ENCODE results near the gene IPPK. TPM values are rescaled to one million over a fixed set of nuclear protein-coding genes. Genes with fewer than 3 reads are reported as not detected.

The IPPK gene
- total RNA-seq, 1 experiment from 2014 or later: 15.4 TPM

DNA sequence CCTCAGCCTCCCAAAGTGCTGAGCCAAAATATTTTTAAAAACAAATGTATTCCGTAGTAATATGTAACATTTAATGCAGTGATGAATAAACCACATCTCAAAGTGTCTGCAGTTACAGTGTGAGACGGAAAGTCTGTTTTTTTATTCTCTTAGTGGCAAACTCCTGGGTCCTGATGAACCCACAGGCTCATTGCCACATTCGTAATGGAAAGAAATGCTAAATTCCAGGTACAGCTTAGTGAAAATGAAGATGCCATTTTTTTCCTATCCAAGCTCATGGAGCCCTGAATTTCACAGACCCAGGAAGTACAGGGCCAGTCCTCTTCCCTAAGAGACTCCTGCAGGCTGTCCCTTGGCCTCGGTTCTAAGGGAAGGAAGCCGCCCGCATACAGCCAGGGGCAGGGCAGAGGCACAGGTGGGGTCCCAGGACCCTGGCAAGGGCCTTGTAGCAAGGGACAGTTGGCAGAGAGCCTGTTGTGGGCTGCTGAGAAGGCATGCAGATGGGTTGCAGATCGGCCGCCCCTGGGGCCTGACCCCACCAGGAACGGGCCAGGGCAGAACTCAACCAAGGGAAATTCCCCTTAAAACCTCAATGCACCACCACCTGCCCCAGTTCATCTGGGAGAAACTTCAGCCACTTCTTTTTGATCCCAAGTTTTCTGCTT, 36.2 kb downstream of the IPPK start:
- H3K4me2 ChIP-seq (ENCODE audit: low read length): no peak overlapping the region
- H3K9ac ChIP-seq (ENCODE audit: low read length): no peak overlapping the region
- RAD21 ChIA-PET (ENCODE audit: low non-redundant PET in 1 of 2, low total read pairs in 2 of 2, uncharacterized antibody in 2 of 2, unreplicated experiment in 2 of 2): interaction anchor here in 1 of 2 experiments (0.7 kb wide), 1 partner anchor 496 kb away, joined by 3 read pairs; no protein-coding TSS in a partner anchor
- no peaks in the 10 kb centered on the region for H3K27me3 ChIP-seq (ENCODE audit: insufficient read depth, low read length)
- H3K9me2 ChIP-seq (ENCODE audit: insufficient read depth): no peaks in the 10 kb centered on the region
- BruUV-seq (replicated peaks): no TSS peak
- peaks cover 23 to 38% of the 10 kb centered on the region in 2 experiments; a peak in 3 of 4 replicates for H3K36me3 ChIP-seq (ENCODE audit: control insufficient read depth in 1 of 2, insufficient read depth in 2 of 2, low read length in 2 of 2)
- no peaks in the 10 kb centered on the region for H3K4me1 ChIP-seq (ENCODE audit: control insufficient read depth in 1 of 2, insufficient read depth in 2 of 2, low read length in 2 of 2)
- no peak for ATAC-seq
- H4K20me1 ChIP-seq (ENCODE audit: insufficient read depth): no peaks in the 10 kb centered on the region
- CTCF ChIA-PET: interaction anchor here (1.0 kb wide), 1 partner anchor 493 kb away, joined by 4 read pairs; no protein-coding TSS in a partner anchor
- H2AFZ ChIP-seq (ENCODE audit: low read depth, low read length, poor library complexity, severe bottlenecking): no peak overlapping the region
- TF ChIP-seq CEBPB (IDR thresholded peaks at IDR 0.05; ENCODE audit: low read depth) (no peak), EZH2phosphoT487 (IDR thresholded peaks at IDR 0.05; ENCODE audit: borderline replicate concordance) (no peak), YY1 (IDR thresholded peaks at IDR 0.05; ENCODE audit: extremely low read depth, insufficient replicate concordance, low read depth, low read length) (no peak)
- TF ChIP-seq, protein P1, sequence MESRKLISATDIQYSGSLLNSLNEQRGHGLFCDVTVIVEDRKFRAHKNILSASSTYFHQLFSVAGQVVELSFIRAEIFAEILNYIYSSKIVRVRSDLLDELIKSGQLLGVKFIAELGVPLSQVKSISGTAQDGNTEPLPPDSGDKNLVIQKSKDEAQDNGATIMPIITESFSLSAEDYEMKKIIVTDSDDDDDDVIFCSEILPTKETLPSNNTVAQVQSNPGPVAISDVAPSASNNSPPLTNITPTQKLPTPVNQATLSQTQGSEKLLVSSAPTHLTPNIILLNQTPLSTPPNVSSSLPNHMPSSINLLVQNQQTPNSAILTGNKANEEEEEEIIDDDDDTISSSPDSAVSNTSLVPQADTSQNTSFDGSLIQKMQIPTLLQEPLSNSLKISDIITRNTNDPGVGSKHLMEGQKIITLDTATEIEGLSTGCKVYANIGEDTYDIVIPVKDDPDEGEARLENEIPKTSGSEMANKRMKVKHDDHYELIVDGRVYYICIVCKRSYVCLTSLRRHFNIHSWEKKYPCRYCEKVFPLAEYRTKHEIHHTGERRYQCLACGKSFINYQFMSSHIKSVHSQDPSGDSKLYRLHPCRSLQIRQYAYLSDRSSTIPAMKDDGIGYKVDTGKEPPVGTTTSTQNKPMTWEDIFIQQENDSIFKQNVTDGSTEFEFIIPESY (IDR thresholded peaks at IDR 0.05; ENCODE audit: extremely low read depth, insufficient replicate concordance, low read length): no peak
- TF ChIP-seq, protein P2, sequence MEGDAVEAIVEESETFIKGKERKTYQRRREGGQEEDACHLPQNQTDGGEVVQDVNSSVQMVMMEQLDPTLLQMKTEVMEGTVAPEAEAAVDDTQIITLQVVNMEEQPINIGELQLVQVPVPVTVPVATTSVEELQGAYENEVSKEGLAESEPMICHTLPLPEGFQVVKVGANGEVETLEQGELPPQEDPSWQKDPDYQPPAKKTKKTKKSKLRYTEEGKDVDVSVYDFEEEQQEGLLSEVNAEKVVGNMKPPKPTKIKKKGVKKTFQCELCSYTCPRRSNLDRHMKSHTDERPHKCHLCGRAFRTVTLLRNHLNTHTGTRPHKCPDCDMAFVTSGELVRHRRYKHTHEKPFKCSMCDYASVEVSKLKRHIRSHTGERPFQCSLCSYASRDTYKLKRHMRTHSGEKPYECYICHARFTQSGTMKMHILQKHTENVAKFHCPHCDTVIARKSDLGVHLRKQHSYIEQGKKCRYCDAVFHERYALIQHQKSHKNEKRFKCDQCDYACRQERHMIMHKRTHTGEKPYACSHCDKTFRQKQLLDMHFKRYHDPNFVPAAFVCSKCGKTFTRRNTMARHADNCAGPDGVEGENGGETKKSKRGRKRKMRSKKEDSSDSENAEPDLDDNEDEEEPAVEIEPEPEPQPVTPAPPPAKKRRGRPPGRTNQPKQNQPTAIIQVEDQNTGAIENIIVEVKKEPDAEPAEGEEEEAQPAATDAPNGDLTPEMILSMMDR (IDR thresholded peaks at IDR 0.05 in 2 of 3, conservative IDR thresholded peaks at IDR 0.05 in 1 of 3; ENCODE audit: borderline replicate concordance in 1 of 3, insufficient read depth in 1 of 3, low read depth in 2 of 3, low read length in 2 of 3): no peak
- H3K79me2 ChIP-seq (ENCODE audit: insufficient read depth, low read length): no peaks in the 10 kb centered on the region
- H3K27ac ChIP-seq (ENCODE audit: low read depth, low read length): no peak overlapping the region
- no peak overlapping the region for H3K4me3 ChIP-seq (replicated peaks in 1 of 2; ENCODE audit: low read depth in 1 of 2, low read length in 2 of 2)
- intact Hi-C loops (cut with micrococcal nuclease): loop anchor here (1.0 kb wide), 3 partner anchors 131 to 493 kb away; no protein-coding TSS in a partner anchor
- H3K9me3 ChIP-seq (ENCODE audit: control insufficient read depth in 1 of 2, insufficient read depth in 1 of 2, low read depth in 1 of 2, low read length in 2 of 2): no peaks in the 10 kb centered on the region
- POLR2A ChIA-PET: no interaction called here
- DNase-seq (ENCODE audit: low read depth, low spot score): no peak

Data from HCT116 (cell line).